HG03064 (cell line): ENCODE measurements around the gene CKS1B.

Experiments
- ATAC-seq: cut with Tn5 transposase; IDR thresholded peaks from one replicate; pipeline ENCODE4 v1.9.1; 2021; ENCODE audit warnings: low read depth; ENCODE audit not compliant: unreplicated experiment

CKS1B gene

DNA sequence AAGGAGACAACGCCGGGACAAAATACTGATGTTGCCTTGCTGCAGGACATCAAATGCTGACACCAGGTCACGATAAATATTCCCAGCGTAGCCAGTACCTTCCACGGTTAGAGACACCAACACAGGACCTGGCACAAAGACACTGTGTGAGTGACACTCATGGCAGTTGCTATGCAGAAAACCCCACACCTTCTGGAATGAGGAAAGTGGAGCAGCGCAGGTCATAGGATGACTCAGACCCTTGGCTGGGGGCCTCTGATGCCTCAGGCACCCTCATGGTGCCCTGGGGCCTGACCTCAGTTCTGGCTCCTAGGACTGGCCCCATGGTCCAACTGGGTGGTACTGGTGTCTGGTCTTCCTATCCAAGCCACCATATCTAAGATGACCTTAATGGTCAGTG is 52.1 kb downstream of the CKS1B start:
- no peak for ATAC-seq
